SJCRH30 (cell line): ENCODE data around the gene BGN. TPM values are rescaled to one million over a fixed set of nuclear protein-coding genes. Genes with fewer than 3 reads are reported as not detected.
A peak's percentile ranks its signal among the peaks of the same experiment; 100 is the strongest.

Experiments used
- DNase-seq, 2 experiments: peaks; one replicate each; pipeline ENCODE4 v3.0.0-alpha.2; 2015 to 2020
- H3K27ac ChIP-seq: fragments of 250-450 bp; sonication (Bioruptor Pico); 2 replicates; pipeline ENCODE4 v1.5.1; 2020; ENCODE audit warnings: mild to moderate bottlenecking, moderate library complexity
- H3K27me3 ChIP-seq: fragments of 250-450 bp; sonication (Bioruptor Pico); 2 replicates; pipeline ENCODE4 v1.5.1; 2020; ENCODE audit warnings: mild to moderate bottlenecking, moderate library complexity
- H3K36me3 ChIP-seq: fragments of 250-450 bp; sonication (Bioruptor Pico); 2 replicates; pipeline ENCODE4 v1.5.1; 2020; ENCODE audit warnings: mild to moderate bottlenecking, moderate library complexity
- H3K4me1 ChIP-seq: fragments of 250-450 bp; sonication (Bioruptor Pico); 2 replicates; pipeline ENCODE4 v1.5.1; 2020; ENCODE audit warnings: mild to moderate bottlenecking, moderate library complexity
- H3K4me3 ChIP-seq: fragments of 250-450 bp; sonication (Bioruptor Pico); 2 replicates; pipeline ENCODE4 v1.5.1; 2020; ENCODE audit warnings: mild to moderate bottlenecking, moderate library complexity
- H3K9me3 ChIP-seq: fragments of 250-450 bp; sonication (Bioruptor Pico); replicated peaks from 2 replicates; pipeline ENCODE4 v1.5.1; 2020; ENCODE audit warnings: mild to moderate bottlenecking, moderate library complexity
- total RNA-seq: library from RNA; depleted of rRNA; stranded (reverse); fragments of >200 nt; shearing (Covaris generic); gene quantifications from 2 replicates; pipeline ENCODE4 v1.2.3, GENCODE V29; 2014

BGN gene
- total RNA-seq, 1 experiment from 2014 or later = 0.16 TPM

GRCh38 chrX:153486171-153486570 is 8.6 kb upstream of the BGN start:
- Histone ChIP-seq H3K27me3 (no peaks in the 10 kb centered on the region), H3K4me1 (peaks cover 34% of the 10 kb centered on the region), H3K36me3 (no peaks in the 10 kb centered on the region), H3K4me3 (no peak overlapping the region), H3K9me3 (no peaks in the 10 kb centered on the region), H3K27ac (no peak overlapping the region)
- DNase-seq = no peak

DNA sequence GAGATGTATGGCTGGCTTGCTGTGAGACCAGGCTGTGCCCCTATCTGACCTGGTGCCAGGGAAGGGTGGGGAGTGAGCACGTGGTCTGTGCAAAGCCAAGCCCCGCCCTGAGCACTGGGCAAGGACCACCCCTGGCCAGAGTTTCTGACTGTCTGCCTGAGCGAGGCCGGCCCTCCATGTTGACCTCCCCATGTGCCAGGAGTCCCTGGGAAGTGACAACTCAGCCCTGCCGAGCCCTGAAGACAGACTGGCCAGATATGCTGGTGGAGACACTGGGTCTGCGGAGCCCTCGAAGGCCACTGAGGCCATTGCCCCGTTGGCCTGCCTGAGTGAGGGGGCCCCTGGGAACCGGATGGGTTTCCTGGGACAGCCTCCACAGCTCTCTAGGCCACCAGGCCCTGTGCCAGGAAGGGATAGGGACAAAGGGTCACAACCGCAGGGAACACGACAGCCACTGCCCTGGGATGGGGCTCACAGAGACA is 7.1 kb upstream of the BGN start:
- Histone ChIP-seq H3K4me1 (peaks cover 47% of the 10 kb centered on the region), H3K4me3 (no peak overlapping the region), H3K27ac (no peak overlapping the region), H3K27me3 (no peaks in the 10 kb centered on the region), H3K36me3 (no peaks in the 10 kb centered on the region), H3K9me3 (no peaks in the 10 kb centered on the region)
- no peak for DNase-seq

GRCh38 chrX:153488231-153488914 is 6.4 kb upstream of the BGN start:
- Histone ChIP-seq H3K36me3 (no peaks in the 10 kb centered on the region), H3K4me3 (no peak overlapping the region; the same call in 1 of the 2 replicates), H3K9me3 (no peaks in the 10 kb centered on the region), H3K27ac (peak overlapping the region; percentile 31), H3K27me3 (no peaks in the 10 kb centered on the region), H3K4me1 (peaks cover 49% of the 10 kb centered on the region)
- DNase-seq = peak; percentile 17 to 27

GRCh38 chrX:153490217-153490930 is 4.4 kb upstream of the BGN start:
- DNase-seq = no peak
- H3K9me3 ChIP-seq = no peaks in the 10 kb centered on the region
- H3K4me3 ChIP-seq = no peak overlapping the region
- peak overlapping the region; percentile 67 for H3K27ac ChIP-seq
- H3K27me3 ChIP-seq = no peaks in the 10 kb centered on the region
- H3K36me3 ChIP-seq = no peaks in the 10 kb centered on the region
- H3K4me1 ChIP-seq = peaks cover 49% of the 10 kb centered on the region

DNA sequence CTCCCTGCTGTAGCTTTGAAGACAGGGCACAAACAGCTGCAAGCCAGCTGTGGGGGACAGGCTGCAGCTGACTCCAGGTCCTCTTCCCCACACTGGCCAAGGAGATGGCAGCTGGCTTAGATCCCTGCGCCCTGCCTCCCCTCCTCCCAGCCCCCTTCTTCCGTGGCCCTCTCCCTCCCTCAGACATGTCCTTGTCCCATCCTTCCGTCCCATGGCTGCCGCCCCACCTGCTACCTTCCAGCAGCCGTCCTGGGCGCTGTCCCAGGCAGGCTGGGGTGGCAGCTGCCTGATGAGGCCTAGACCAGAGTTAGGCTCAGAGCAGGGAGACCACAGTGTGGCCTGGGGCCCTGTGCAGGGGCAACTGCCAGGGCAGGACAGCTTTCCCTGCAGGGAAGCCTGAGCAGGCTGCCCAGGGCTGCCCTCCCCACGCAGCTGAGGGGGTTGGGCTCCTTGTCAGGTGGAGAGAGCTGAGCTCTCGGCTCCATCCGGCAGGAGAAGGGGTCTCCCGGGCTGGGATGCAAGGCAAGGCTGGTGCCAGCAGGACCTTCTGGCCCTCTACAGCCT is 3.3 kb upstream of the BGN start:
- Histone ChIP-seq H3K27me3 (no peaks in the 10 kb centered on the region), H3K36me3 (no peaks in the 10 kb centered on the region), H3K27ac (peak overlapping the region; percentile 67), H3K4me3 (0 out of 2 replicates have a peak overlapping the region, but pooled peaks have one; percentile 0), H3K4me1 (peaks cover 41% of the 10 kb centered on the region), H3K9me3 (no peaks in the 10 kb centered on the region)
- DNase-seq = peak; percentile 80 to 89

GRCh38 chrX:153491918-153492317 is 2.9 kb upstream of the BGN start:
- Histone ChIP-seq H3K27ac (peak overlapping the region; percentile 67), H3K4me3 (peak overlapping the region; percentile 0; the same call in 1 of the 2 replicates), H3K9me3 (no peaks in the 10 kb centered on the region), H3K36me3 (no peaks in the 10 kb centered on the region), H3K27me3 (no peaks in the 10 kb centered on the region), H3K4me1 (peaks cover 41% of the 10 kb centered on the region)
- DNase-seq = peak; percentile 61 to 70

- Histone ChIP-seq H3K27me3 (no peaks in the 10 kb centered on the region), H3K27ac (no peak overlapping the region; the same call in 1 of the 2 replicates), H3K9me3 (no peaks in the 10 kb centered on the region), H3K4me1 (peaks cover 41% of the 10 kb centered on the region), H3K4me3 (no peak overlapping the region), H3K36me3 (no peaks in the 10 kb centered on the region)
- DNase-seq = no peak
Measured at GRCh38 chrX:153492543-153492942, 2.2 kb upstream of the BGN start.

GRCh38 chrX:153493085-153493484 is 1.7 kb upstream of the BGN start:
- no peaks in the 10 kb centered on the region for H3K36me3 ChIP-seq

DNA sequence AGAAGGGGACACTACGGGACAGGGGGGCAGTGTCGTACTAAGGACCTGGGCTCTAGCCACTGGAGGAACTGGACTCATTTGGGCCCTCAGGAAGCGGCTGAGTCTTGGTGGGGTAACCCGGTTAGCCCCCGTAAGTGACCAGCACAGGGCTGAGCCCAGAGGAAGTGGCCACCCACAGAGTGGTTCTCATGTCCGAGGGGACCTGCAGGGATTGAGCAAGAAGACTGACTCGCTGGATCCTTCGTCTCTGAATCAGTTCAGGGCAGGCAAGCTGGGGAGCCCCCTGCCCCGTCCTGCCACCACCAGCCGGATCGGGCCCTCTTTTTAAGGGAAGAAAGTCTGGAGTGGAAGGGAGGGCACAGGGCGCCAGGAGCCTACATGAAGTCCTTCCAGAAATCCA is 719 bp upstream of the BGN start:
- no peak for DNase-seq
- no peak overlapping the region for H3K4me3 ChIP-seq
- H3K4me1 ChIP-seq = peaks cover 29% of the 10 kb centered on the region
- no peak overlapping the region for H3K27ac ChIP-seq
- H3K36me3 ChIP-seq = no peaks in the 10 kb centered on the region
- no peaks in the 10 kb centered on the region for H3K27me3 ChIP-seq
- no peaks in the 10 kb centered on the region for H3K9me3 ChIP-seq

More at GRCh38 chrX:153493085-153493484, 1.7 kb upstream of the BGN start:
- H3K9me3 ChIP-seq = no peaks in the 10 kb centered on the region
- H3K27me3 ChIP-seq = no peaks in the 10 kb centered on the region
- no peak overlapping the region for H3K4me3 ChIP-seq
- DNase-seq = no peak
- no peak overlapping the region for H3K27ac ChIP-seq
- H3K4me1 ChIP-seq = peaks cover 36% of the 10 kb centered on the region

DNA sequence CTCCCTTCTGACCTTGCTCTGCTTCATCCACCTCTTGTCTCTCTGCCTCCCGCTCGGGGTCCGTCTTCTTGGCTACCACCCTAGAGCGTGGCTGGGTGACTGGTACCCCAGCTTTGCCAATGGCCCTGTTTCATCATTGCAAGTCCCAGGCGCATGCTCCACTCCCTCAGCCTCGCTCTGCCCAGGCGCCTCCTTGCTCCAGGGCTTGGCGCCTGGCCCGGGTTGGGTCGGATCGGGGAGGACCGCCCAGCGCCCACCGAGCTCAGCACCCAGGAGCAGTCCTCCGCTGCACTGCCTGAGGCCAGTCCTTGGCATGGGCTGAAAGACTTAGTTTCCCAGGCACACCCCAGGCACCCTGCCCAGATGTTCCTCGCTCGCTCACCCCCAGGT is 577 bp downstream of the BGN start:
- no peaks in the 10 kb centered on the region for H3K9me3 ChIP-seq
- H3K4me3 ChIP-seq = no peak overlapping the region
- H3K27ac ChIP-seq = no peak overlapping the region
- no peak for DNase-seq
- H3K36me3 ChIP-seq = no peaks in the 10 kb centered on the region
- peaks cover 23% of the 10 kb centered on the region for H3K4me1 ChIP-seq
- H3K27me3 ChIP-seq = no peaks in the 10 kb centered on the region

GRCh38 chrX:153495903-153496589 is 1.3 kb downstream of the BGN start:
- Histone ChIP-seq H3K27me3 (no peaks in the 10 kb centered on the region), H3K36me3 (no peaks in the 10 kb centered on the region), H3K4me3 (no peak overlapping the region), H3K9me3 (no peaks in the 10 kb centered on the region), H3K27ac (no peak overlapping the region), H3K4me1 (peaks cover 16% of the 10 kb centered on the region)
- no peak for DNase-seq

GRCh38 chrX:153496590-153496959 is 1.8 kb downstream of the BGN start:
- Histone ChIP-seq H3K4me1 (peaks cover 12% of the 10 kb centered on the region; the same call in 1 of the 2 replicates), H3K4me3 (no peak overlapping the region)

GRCh38 chrX:153498453-153498852 is 3.7 kb downstream of the BGN start:
- no peak overlapping the region for H3K27ac ChIP-seq
- no peaks in the 10 kb centered on the region for H3K4me1 ChIP-seq
- no peaks in the 10 kb centered on the region for H3K36me3 ChIP-seq
- H3K27me3 ChIP-seq = no peaks in the 10 kb centered on the region
- DNase-seq = no peak
- H3K4me3 ChIP-seq = no peak overlapping the region
- H3K9me3 ChIP-seq = no peaks in the 10 kb centered on the region

More at GRCh38 chrX:153496590-153496959, 1.8 kb downstream of the BGN start:
- no peak for DNase-seq
- Histone ChIP-seq H3K27ac (no peak overlapping the region), H3K27me3 (no peaks in the 10 kb centered on the region), H3K9me3 (no peaks in the 10 kb centered on the region), H3K36me3 (no peaks in the 10 kb centered on the region)

DNA sequence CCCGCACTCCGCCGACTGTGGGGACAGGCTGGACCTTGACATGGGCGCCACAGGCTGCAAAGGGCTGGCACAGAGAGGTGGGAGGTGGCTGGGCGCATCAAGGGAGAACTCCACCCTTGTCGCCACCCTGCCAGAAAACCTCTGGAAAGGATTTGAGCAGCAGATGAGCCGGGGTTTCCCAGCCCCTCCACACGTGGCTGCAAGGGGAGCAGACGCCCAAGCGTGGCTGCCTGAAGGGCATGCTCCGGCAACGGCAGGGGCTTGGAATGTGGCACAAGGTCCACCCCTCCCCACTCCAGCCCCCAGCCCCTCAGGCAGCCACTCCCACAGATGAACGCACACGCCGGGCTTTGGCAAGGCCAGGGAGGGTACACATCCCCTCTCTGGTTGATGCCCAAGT is 4.6 kb downstream of the BGN start:
- H3K4me3 ChIP-seq = no peak overlapping the region
- H3K27me3 ChIP-seq = no peaks in the 10 kb centered on the region
- no peaks in the 10 kb centered on the region for H3K9me3 ChIP-seq
- DNase-seq = no peak
- H3K36me3 ChIP-seq = no peaks in the 10 kb centered on the region
- H3K4me1 ChIP-seq = no peaks in the 10 kb centered on the region
- H3K27ac ChIP-seq = no peak overlapping the region

DNA sequence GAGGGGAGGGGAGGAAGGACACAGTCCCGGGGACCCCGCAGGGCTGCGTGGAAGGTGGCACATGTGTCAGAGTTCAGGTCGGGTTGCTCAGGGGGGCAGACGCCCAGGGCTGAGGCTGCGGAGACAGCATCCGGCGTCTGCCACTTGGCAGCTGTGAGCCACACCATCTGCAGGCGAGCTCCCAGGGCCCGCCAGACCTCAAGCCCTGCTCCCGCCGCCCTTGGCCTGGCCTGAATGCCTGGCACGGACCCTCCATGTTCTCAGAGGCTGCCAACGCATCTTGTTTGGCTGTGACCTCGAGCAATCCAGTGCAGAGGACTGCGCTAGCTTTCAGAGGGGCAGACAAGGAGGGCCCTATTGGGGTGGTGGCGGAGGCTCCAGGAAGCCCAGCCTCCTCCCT is 5.1 kb downstream of the BGN start:
- Histone ChIP-seq H3K4me3 (no peak overlapping the region), H3K36me3 (no peaks in the 10 kb centered on the region), H3K4me1 (no peaks in the 10 kb centered on the region), H3K27me3 (no peaks in the 10 kb centered on the region), H3K27ac (no peak overlapping the region), H3K9me3 (no peaks in the 10 kb centered on the region)
- DNase-seq = no peak
